Ovary (tissue), 3 donors: ENCODE measurements around the gene PLEKHA7.

Experiments
- EP300 ChIP-seq: sonication (generic); formaldehyde crosslinking; IDR thresholded peaks from one replicate; pipeline ENCODE4 v1.6.1; 2017; ENCODE audit warnings: antibody characterized with exemption
- POLR2A ChIP-seq: fragments of 450-650 bp; IDR thresholded peaks from one replicate; pipeline ENCODE4 v1.6.1; 2017; ENCODE audit warnings: antibody characterized with exemption, mild to moderate bottlenecking, moderate library complexity
- TF ChIP-seq, protein P1 (sequence below), 3 donors: fragments of 450-650 bp in 2 of 3; fragments of 200-600 bp in 1 of 3; IDR thresholded peaks; one replicate each; pipeline versions ENCODE4 v1.5.1 to v1.8.0; 2016 to 2022; ENCODE audit warnings: antibody characterized with exemption in 3 of 3, mild to moderate bottlenecking in 1 of 3
- donor health status: DM: no; HTN: no; CAD: no.

- TF ChIP-seq, protein P1, sequence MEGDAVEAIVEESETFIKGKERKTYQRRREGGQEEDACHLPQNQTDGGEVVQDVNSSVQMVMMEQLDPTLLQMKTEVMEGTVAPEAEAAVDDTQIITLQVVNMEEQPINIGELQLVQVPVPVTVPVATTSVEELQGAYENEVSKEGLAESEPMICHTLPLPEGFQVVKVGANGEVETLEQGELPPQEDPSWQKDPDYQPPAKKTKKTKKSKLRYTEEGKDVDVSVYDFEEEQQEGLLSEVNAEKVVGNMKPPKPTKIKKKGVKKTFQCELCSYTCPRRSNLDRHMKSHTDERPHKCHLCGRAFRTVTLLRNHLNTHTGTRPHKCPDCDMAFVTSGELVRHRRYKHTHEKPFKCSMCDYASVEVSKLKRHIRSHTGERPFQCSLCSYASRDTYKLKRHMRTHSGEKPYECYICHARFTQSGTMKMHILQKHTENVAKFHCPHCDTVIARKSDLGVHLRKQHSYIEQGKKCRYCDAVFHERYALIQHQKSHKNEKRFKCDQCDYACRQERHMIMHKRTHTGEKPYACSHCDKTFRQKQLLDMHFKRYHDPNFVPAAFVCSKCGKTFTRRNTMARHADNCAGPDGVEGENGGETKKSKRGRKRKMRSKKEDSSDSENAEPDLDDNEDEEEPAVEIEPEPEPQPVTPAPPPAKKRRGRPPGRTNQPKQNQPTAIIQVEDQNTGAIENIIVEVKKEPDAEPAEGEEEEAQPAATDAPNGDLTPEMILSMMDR (IDR thresholded peaks at IDR 0.05): no peak
- TF ChIP-seq EP300 (no peak), POLR2A (no peak)
Measured at GRCh38 chr11:16976379-16976778, 37.8 kb downstream of the PLEKHA7 start.
